GM12878 (cell line): ENCODE measurements around the gene FAM118A.
"Not testable (repeated sequence)": the region's sequence is repeated elsewhere in the genome, so short reads cannot be mapped to it uniquely, and the experiment has no call there.

Experiments
- BACH1 ChIP-seq: fragments of 450-650 bp; IDR thresholded peaks from 2 replicates; pipeline ENCODE4 v1.6.1; 2017; ENCODE audit warnings: mild to moderate bottlenecking, borderline replicate concordance
- CTCF ChIP-seq, 3 experiments: IDR thresholded peaks in 2 of 3; conservative IDR thresholded peaks in 1 of 3; 2 replicates each; pipeline ENCODE4 v1.5.1; 2011; ENCODE audit warnings: low read depth in 3 of 3, low read length in 3 of 3, mild to moderate bottlenecking in 3 of 3, control low read depth in 2 of 3, moderate library complexity in 2 of 3, inconsistent platforms in 1 of 3, mixed read lengths in 1 of 3; ENCODE audit not compliant: control insufficient read depth in 2 of 3, insufficient read depth in 1 of 3; ENCODE audit errors: extremely low read depth in 1 of 3
- GABPA ChIP-seq: IDR thresholded peaks from 2 replicates; pipeline ENCODE4 v1.6.1; 2014; ENCODE audit warnings: antibody characterized with exemption, low read depth, mild to moderate bottlenecking, inconsistent platforms
- PAX5 ChIP-seq: IDR thresholded peaks from 2 replicates; pipeline ENCODE4 v1.6.1; 2011; ENCODE audit warnings: low read depth, low read length, borderline replicate concordance
- RAD21 ChIP-seq: IDR thresholded peaks from 2 replicates; pipeline ENCODE4 v1.6.1; 2011; ENCODE audit warnings: mild to moderate bottlenecking, low read depth, low read length, moderate library complexity; ENCODE audit not compliant: insufficient read depth
- TBL1XR1 ChIP-seq: IDR thresholded peaks from 2 replicates; pipeline ENCODE4 v1.6.1; 2012; ENCODE audit warnings: low read depth, low read length, improper control_type of control experiment

- TF ChIP-seq TBL1XR1; GABPA; CTCF (IDR thresholded peaks at IDR 0.05 in 2 of 3, conservative IDR thresholded peaks at IDR 0.05 in 1 of 3; ENCODE audit: control insufficient read depth in 2 of 3, extremely low read depth in 1 of 3, insufficient read depth in 1 of 3, low read depth in 3 of 3, low read length in 3 of 3); PAX5; RAD21; BACH1: not testable (repeated sequence)
These were observed 32.0 kb upstream of the FAM118A start for GRCh38 chr22:45277720-45278119.
